Heart right ventricle (tissue), 16 donors: ENCODE measurements around the gene SPATS2. TPM values are rescaled to one million over a fixed set of nuclear protein-coding genes. Genes with fewer than 3 reads are reported as not detected.

Source experiments
- ATAC-seq, 8 donors: fragments of 200-7000 bp; cut with Tn5 transposase; one replicate each; pipeline ENCODE4 v1.9.1; 2020; ENCODE audit warnings: mild to moderate bottlenecking in 8 of 8, moderate library complexity in 8 of 8, moderate number of reproducible peaks in 1 of 8
- DNase-seq, 2 donors: peaks; one replicate each; pipeline ENCODE4 v3.0.0-alpha.2; 2020
- H3K27ac ChIP-seq, 10 donors: fragments of 200-600 bp; sonication (generic) in 2 of 10; one replicate each; pipeline versions ENCODE4 v1.5.0 to v1.8.0; 2020 to 2022; ENCODE audit warnings: mild to moderate bottlenecking in 3 of 10
- H3K27me3 ChIP-seq, 7 donors: fragments of 200-600 bp; one replicate each; pipeline ENCODE4 v1.8.0; 2021 to 2022; ENCODE audit warnings: mild to moderate bottlenecking in 2 of 7
- H3K36me3 ChIP-seq, 9 donors: fragments of 200-600 bp; sonication (generic) in 1 of 9; one replicate each; pipeline versions ENCODE4 v1.5.0 to v1.8.0; 2020 to 2022; ENCODE audit warnings: mild to moderate bottlenecking in 2 of 9
- H3K4me1 ChIP-seq, 9 donors: fragments of 200-600 bp; sonication (generic) in 1 of 9; one replicate each; pipeline versions ENCODE4 v1.5.0 to v1.8.0; 2020 to 2022; ENCODE audit warnings: mild to moderate bottlenecking in 4 of 9
- H3K4me3 ChIP-seq, 10 donors: fragments of 200-600 bp; sonication (generic) in 2 of 10; one replicate each; pipeline versions ENCODE4 v1.5.0 to v1.8.0; 2020 to 2022; ENCODE audit warnings: mild to moderate bottlenecking in 7 of 10, moderate library complexity in 2 of 10
- H3K9me3 ChIP-seq, 11 donors: fragments of 200-600 bp in 10 of 11; sonication (generic) in 2 of 11; one replicate each; pipeline versions ENCODE4 v1.5.0 to v1.8.0; 2013 to 2022; ENCODE audit warnings: mild to moderate bottlenecking in 2 of 11, control low read depth in 1 of 11, moderate library complexity in 1 of 11
- WGBS, 2 donors: extraction: QIAGEN DNeasy Blood & Tissue Kit; methylation state at CpG; one replicate each; pipeline ENCODE4 v1.1.7; 2013; ENCODE audit warnings: inconsistent platforms in 1 of 2; 5-methylcytosine and 5-hydroxymethylcytosine counted together
- intact Hi-C, 10 donors: fragments of 100-400 bp; cut with DNase I; formaldehyde crosslinking; loops; one replicate each; pipeline versions ENCODE4 v1.11.1 to v1.14.2; 2022
- polyA plus RNA-seq, 2 donors: library from polyadenylated mRNA; stranded (reverse); fragments of 200-250 nt; gene quantifications; one replicate each; pipeline ENCODE4 v1.2.3, GENCODE V29; 2013
- total RNA-seq, 10 donors: library from RNA; stranded (reverse); fragmentation: NEBNext Ultra II Directional in 3 of 10; extraction: Animal tissue kit (Norgen Biotek cat#: 25700) in 3 of 10; gene quantifications; one replicate each; pipeline versions ENCODE4 v1.2.1 to v1.2.4, GENCODE V29; 2021 to 2023
- TF ChIP-seq, protein P1 (sequence below), 9 donors: fragments of 200-600 bp; sonication (generic) in 2 of 9; IDR thresholded peaks; one replicate each; pipeline versions ENCODE4 v1.5.0 to v1.8.0; 2021 to 2022; ENCODE audit warnings: antibody characterized with exemption in 9 of 9, mild to moderate bottlenecking in 5 of 9, moderate library complexity in 1 of 9
- donor health status: Arrhythmogenic right ventricular cardiomyopathy.
- donor health status: ischemic (EF 13 %, LVEDD 7.1; RV severe dilation, severe dysfunction).
- donor health status: healthy with polysubstance abuse.
- donor health status: DM: no; HTN: yes; CAD: no.
- donor health status: DM: no; HTN: no; CAD: no.
- donor health status: ischemic (EF 25% LVEDD 6.9; RV normal size, moderate dysfunction).
- donor health status: ischemic (EF 25% LVEDD 5.7; RV mildly dilated, moderate dysfunction).
- donor health status: healthy.
- donor health status: DM: yes; HTN: yes; CAD: no.
- donor health status: Ischemic cardiomyopathy.
- donor health status: ischemic (EF 35%, LVEDD 5.7; RV mildly dilated, moderate dysfunction).
- donor health status: nonischemic (EF 11% LVEDD 7.7; RV severe dilation, severe dysfunction).
- donor health status: DM: yes; HTN: yes; CAD: no.
- donor health status: PGD.
- donor health status: ischemic (EF 29% LVEDD 5.4; RV normal size, mild dysfunction).
- donor health status: nonischemic (EF 23%, LVEDD 6.1; RV moderate dilation, normal function).

Gene SPATS2
- total and polyA plus RNA-seq, 12 donors = 3.5 to 11.5 (median 5.1) TPM

DNA sequence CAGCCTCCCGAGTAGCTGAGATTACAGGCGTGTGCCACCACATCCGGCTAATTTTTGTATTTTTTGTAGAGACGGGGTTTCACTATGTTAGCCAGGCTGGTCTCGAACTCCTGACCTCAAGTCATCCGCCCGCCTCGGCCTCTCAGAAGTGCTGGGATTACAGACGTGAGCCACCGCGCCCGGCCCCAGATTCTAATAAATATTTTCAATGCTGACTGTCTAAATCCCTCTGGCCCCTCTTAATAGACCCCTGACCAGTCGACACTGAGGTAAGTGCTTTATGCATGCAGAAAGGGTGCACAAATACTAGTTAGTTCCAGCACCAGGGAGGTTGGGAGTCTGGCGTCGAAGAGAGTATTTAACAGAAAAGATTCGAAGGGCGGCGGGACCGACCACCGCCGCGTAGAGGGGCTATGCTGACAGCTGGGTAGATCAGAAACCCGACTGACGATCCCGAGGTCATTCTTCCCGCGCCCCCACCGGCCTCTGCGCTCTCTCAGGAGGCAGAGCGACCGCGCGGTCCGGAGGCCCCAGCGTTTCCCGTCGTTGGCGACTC lies 1.1 kb upstream of the SPATS2 start:
- TF ChIP-seq, protein P1, sequence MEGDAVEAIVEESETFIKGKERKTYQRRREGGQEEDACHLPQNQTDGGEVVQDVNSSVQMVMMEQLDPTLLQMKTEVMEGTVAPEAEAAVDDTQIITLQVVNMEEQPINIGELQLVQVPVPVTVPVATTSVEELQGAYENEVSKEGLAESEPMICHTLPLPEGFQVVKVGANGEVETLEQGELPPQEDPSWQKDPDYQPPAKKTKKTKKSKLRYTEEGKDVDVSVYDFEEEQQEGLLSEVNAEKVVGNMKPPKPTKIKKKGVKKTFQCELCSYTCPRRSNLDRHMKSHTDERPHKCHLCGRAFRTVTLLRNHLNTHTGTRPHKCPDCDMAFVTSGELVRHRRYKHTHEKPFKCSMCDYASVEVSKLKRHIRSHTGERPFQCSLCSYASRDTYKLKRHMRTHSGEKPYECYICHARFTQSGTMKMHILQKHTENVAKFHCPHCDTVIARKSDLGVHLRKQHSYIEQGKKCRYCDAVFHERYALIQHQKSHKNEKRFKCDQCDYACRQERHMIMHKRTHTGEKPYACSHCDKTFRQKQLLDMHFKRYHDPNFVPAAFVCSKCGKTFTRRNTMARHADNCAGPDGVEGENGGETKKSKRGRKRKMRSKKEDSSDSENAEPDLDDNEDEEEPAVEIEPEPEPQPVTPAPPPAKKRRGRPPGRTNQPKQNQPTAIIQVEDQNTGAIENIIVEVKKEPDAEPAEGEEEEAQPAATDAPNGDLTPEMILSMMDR (IDR thresholded peaks at IDR 0.05) = no peak
- intact Hi-C loops = loop anchor here in 1 of 10 donors (10.0 kb wide), 1 partner anchor 219 kb away; no protein-coding TSS in a partner anchor
- Histone ChIP-seq H3K4me3 (peak overlapping the region; percentile 52 to 93 (median 90)), H3K9me3 (no peaks in the 10 kb centered on the region), H3K27ac (peak overlapping the region; percentile 88 to 99 (median 95)), H3K36me3 (no peaks in the 10 kb centered on the region), H3K27me3 (no peaks in the 10 kb centered on the region), H3K4me1 (peaks cover 0 to 47% (median 31%) of the 10 kb centered on the region in 9 donors)
- WGBS, 2 donors = 13 to 20% methylated on average over 36 to 38 of the region's 38 CpGs
- ATAC-seq (peak in 4 of 8 donors; percentile 1 to 41 (median 32)), DNase-seq (no peak)

DNA sequence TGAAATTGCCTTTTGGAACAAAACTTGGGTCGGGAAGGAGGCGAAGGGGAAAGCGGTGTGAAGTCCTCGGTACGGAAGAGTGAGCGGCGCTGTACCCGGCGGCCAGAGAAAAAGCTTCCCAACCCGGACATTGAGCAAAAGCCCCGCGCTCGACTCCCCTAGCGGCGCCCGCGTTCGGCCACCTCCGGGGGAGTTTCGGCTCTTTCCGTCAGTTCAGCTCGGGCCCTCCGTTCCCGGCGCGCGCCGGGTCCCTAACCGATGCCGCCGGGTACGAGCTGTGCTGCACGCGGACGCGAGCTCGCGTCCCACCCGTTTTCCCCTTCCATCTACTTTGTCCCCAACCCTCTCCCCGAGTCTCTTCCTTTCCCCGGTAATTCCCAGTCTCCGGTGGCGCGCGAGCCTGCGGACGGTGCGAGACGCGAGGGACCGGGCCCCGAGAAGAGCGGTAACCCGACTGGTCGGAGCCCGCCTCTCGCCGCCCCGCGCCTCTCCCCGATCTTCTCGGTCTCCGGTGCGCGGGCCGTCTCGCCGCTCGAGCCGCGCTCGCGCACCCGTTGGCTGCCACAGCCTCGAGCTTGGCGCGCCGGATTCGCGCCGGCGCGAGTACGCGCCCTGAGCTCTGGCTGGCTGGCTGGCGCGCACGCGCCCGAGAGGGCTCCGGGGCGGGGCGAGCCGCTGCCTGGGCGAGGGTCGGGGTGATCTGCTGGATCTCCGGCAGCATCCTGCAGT lies 446 bp upstream of the SPATS2 start:
- peak overlapping the region; percentile 88 to 99 (median 95) for H3K27ac ChIP-seq
- peak; percentile 90 to 97 (median 95) for ATAC-seq
- TF ChIP-seq, protein P1 (IDR thresholded peaks at IDR 0.05) = peak in 7 of 9 donors; percentile 8 to 59 (median 41)
- peak; percentile 90 to 91 for DNase-seq
- no peaks in the 10 kb centered on the region for H3K27me3 ChIP-seq
- intact Hi-C loops = loop anchor here in 1 of 10 donors (10.0 kb wide), 1 partner anchor 218 kb away; no protein-coding TSS in a partner anchor
- H3K9me3 ChIP-seq = no peaks in the 10 kb centered on the region
- H3K4me3 ChIP-seq = peak overlapping the region; percentile 52 to 93 (median 90)
- 0 to 1% methylated on average over 80 to 97 of the region's 97 CpGs for WGBS, 2 donors
- H3K4me1 ChIP-seq = peaks cover 0 to 47% (median 31%) of the 10 kb centered on the region in 9 donors
- no peaks in the 10 kb centered on the region for H3K36me3 ChIP-seq

DNA sequence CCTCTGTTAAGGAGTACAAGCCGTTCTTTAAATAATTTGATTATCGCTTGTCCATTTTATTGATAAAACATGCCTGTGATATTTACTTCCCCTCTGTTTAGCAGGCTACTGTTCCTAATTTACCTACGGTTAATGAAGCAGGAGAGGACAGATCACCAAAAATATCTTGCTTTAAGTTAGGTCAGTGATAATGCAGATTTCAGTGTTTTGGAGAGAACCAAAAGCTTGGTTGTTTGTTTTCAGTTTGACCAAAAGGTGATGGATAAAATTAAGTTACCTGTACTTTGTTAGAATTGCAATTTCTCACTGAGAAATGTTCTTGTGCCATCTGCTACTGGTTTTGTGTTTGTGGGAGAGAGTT lies 958 bp downstream of the SPATS2 start:
- Histone ChIP-seq H3K9me3 (no peaks in the 10 kb centered on the region), H3K36me3 (peaks cover 0 to 3% (median 0%) of the 10 kb centered on the region in 9 donors), H3K4me1 (peaks cover 0 to 47% (median 31%) of the 10 kb centered on the region in 9 donors), H3K4me3 (peak overlapping the region; percentile 52 to 93 (median 90)), H3K27me3 (no peaks in the 10 kb centered on the region), H3K27ac (peak overlapping the region in 9 of 10 donors; percentile 89 to 99 (median 95))
- DNase-seq = no peak
- intact Hi-C loops = loop anchor here in 1 of 10 donors (10.0 kb wide), 1 partner anchor 217 kb away; no protein-coding TSS in a partner anchor
- no peak for ATAC-seq
- TF ChIP-seq, protein P1 (IDR thresholded peaks at IDR 0.05) = no peak
- 9 to 13% methylated on average over 3 of the region's 3 CpGs for WGBS, 2 donors

DNA sequence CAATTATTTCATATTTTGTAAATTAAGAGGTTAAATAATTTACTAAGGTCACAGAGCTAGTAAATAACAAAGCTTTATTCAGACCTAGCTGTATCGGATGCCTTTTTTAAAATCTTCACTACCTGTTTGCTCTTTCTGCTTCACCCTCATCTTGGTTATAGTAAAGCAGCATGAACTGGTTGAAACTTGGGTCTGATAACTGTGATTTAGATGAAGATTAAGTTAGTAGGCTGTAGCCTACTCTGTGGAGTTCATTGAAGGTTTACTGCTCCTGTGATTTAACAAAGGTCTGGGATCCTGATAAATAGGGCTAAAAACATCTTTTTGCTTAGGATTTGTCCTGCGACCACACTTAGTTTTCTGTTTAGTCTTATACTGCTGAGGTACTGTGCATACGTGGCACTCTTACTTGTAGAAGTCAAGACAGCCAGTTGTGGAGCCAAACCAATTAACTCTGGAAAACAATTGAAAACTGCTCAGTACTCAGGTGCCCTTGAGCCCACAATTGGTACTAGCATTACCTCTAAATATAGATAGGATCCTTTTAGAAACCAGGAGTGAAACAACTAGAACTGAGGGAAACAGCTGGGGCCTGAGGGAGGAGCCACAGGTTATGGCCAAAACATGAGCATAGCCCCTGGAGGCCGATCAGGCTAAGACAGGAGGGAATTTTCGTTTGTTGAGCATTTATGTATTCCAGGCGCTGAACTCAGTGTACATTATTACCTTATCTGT lies 2.3 kb downstream of the SPATS2 start:
- ATAC-seq = no peak
- intact Hi-C loops = loop anchor here in 1 of 10 donors (10.0 kb wide), 1 partner anchor 215 kb away; no protein-coding TSS in a partner anchor

More for the DNA sequence above, 2.3 kb downstream of the SPATS2 start:
- Histone ChIP-seq H3K27me3 (no peaks in the 10 kb centered on the region), H3K9me3 (no peaks in the 10 kb centered on the region), H3K27ac (peak overlapping the region in 7 of 10 donors; percentile 3 to 77 (median 46)), H3K4me1 (peaks cover 0 to 46% (median 31%) of the 10 kb centered on the region in 9 donors), H3K36me3 (peaks cover 0 to 6% (median 0%) of the 10 kb centered on the region in 9 donors), H3K4me3 (peak overlapping the region in 2 of 10 donors; percentile 1 to 8)
- TF ChIP-seq, protein P1 (IDR thresholded peaks at IDR 0.05) = peak in 5 of 9 donors; percentile 32 to 43 (median 38)
- no peak for DNase-seq
- WGBS, 2 donors = 39% methylated on average over 6 of the region's 6 CpGs
